SK-N-SH treated with all-trans-retinoic acid at 6 μM for 48 hours (cell line): ENCODE results near the gene FBN3.

Experiments
- ATAC-seq: fragments of 200-7000 bp; cut with Tn5 transposase; 3 replicates; pipeline ENCODE4 v1.9.1; 2020; ENCODE audit warnings: mild to moderate bottlenecking, moderate library complexity
- ARNTL ChIP-seq: fragments of 450-650 bp; formaldehyde crosslinking; IDR thresholded peaks from 2 replicates; pipeline ENCODE4 v1.5.0; 2020; ENCODE audit warnings: low read depth, mild to moderate bottlenecking, moderate library complexity, borderline replicate concordance
- BACH2 ChIP-seq: fragments of 250-450 bp; sonication (Bioruptor Pico); IDR thresholded peaks from 2 replicates; pipeline ENCODE4 v1.9.0; 2021; ENCODE audit warnings: mild to moderate bottlenecking, borderline replicate concordance
- CSDC2 ChIP-seq: fragments of 250-450 bp; sonication (Bioruptor Pico); IDR thresholded peaks from 2 replicates; pipeline ENCODE4 v1.5.0; 2020; ENCODE audit warnings: mild to moderate bottlenecking, moderate library complexity
- ESRRG ChIP-seq: fragments of 250-450 bp; sonication (Bioruptor Pico); IDR thresholded peaks from 2 replicates; pipeline ENCODE4 v1.6.1; 2021; ENCODE audit warnings: mild to moderate bottlenecking
- GLIS3 ChIP-seq: fragments of 250-450 bp; sonication (Bioruptor Pico); IDR thresholded peaks from 2 replicates; pipeline ENCODE4 v1.5.0; 2020; ENCODE audit warnings: mild to moderate bottlenecking, moderate library complexity
- OSR1 ChIP-seq: fragments of 250-450 bp; sonication (Bioruptor Pico); IDR thresholded peaks from 2 replicates; pipeline ENCODE4 v1.8.0; 2022; ENCODE audit warnings: moderate library complexity, mild to moderate bottlenecking, inconsistent platforms
- PPARA ChIP-seq: fragments of 250-450 bp; sonication (Bioruptor Pico); IDR thresholded peaks from 2 replicates; pipeline ENCODE4 v1.5.0; 2020; ENCODE audit warnings: mild to moderate bottlenecking, borderline replicate concordance
- RARB ChIP-seq: fragments of 250-450 bp; sonication (Bioruptor Pico); IDR thresholded peaks from 2 replicates; pipeline ENCODE4 v1.8.0; 2021; ENCODE audit warnings: mild to moderate bottlenecking, moderate library complexity
- SNAI2 ChIP-seq: fragments of 250-450 bp; sonication (Bioruptor Pico); IDR thresholded peaks from 2 replicates; pipeline ENCODE4 v1.5.0; 2020; ENCODE audit warnings: mild to moderate bottlenecking, moderate library complexity
- TCF4 ChIP-seq: fragments of 250-450 bp; sonication (Bioruptor Pico); IDR thresholded peaks from 2 replicates; pipeline ENCODE4 v1.8.0; 2021; ENCODE audit warnings: mild to moderate bottlenecking, moderate library complexity, borderline replicate concordance
- TOX ChIP-seq: fragments of 250-450 bp; sonication (Bioruptor Pico); IDR thresholded peaks from 2 replicates; pipeline ENCODE4 v1.8.0; 2021; ENCODE audit warnings: mild to moderate bottlenecking, moderate library complexity, borderline replicate concordance
- ZFP3 ChIP-seq: fragments of 250-450 bp; sonication (Bioruptor Pico); IDR thresholded peaks from 2 replicates; pipeline ENCODE4 v1.5.0; 2020; ENCODE audit warnings: mild to moderate bottlenecking, moderate library complexity
- ZNF565 ChIP-seq: fragments of 450-650 bp; formaldehyde crosslinking; conservative IDR thresholded peaks from 2 replicates; pipeline ENCODE4 v1.5.0; 2020; ENCODE audit warnings: low read depth, mild to moderate bottlenecking, moderate library complexity
- ZNF70 ChIP-seq: fragments of 450-650 bp; formaldehyde crosslinking; IDR thresholded peaks from 2 replicates; pipeline ENCODE4 v1.5.0; 2020; ENCODE audit warnings: mild to moderate bottlenecking, moderate library complexity
- ZNF8 ChIP-seq: fragments of 450-650 bp; formaldehyde crosslinking; IDR thresholded peaks from 2 replicates; pipeline ENCODE4 v1.5.0; 2020; ENCODE audit warnings: mild to moderate bottlenecking, moderate library complexity
- TF ChIP-seq, protein P1 (sequence below): fragments of 250-450 bp; sonication (Bioruptor Pico); IDR thresholded peaks from 2 replicates; pipeline ENCODE4 v1.8.0; 2020; ENCODE audit warnings: mild to moderate bottlenecking, moderate library complexity, borderline replicate concordance
- TF ChIP-seq, protein P2 (sequence below): fragments of 250-450 bp; sonication (Bioruptor Pico); IDR thresholded peaks from 2 replicates; pipeline ENCODE4 v1.8.0; 2021; ENCODE audit warnings: low read depth, mild to moderate bottlenecking, moderate library complexity, borderline replicate concordance
- TF ChIP-seq, protein P3 (sequence below): fragments of 250-450 bp; sonication (Bioruptor Pico); IDR thresholded peaks from 2 replicates; pipeline ENCODE4 v1.5.0; 2020; ENCODE audit warnings: mild to moderate bottlenecking, moderate library complexity
- TF ChIP-seq, protein P4 (sequence below): fragments of 250-450 bp; sonication (Bioruptor Pico); IDR thresholded peaks from 2 replicates; pipeline ENCODE4 v1.5.1; 2020; ENCODE audit warnings: low read depth, mild to moderate bottlenecking, moderate library complexity
- TF ChIP-seq, protein P5 (sequence below): fragments of 250-450 bp; sonication (Bioruptor Pico); IDR thresholded peaks from 2 replicates; pipeline ENCODE4 v1.5.1; 2021; ENCODE audit warnings: mild to moderate bottlenecking, moderate library complexity

Gene FBN3

DNA sequence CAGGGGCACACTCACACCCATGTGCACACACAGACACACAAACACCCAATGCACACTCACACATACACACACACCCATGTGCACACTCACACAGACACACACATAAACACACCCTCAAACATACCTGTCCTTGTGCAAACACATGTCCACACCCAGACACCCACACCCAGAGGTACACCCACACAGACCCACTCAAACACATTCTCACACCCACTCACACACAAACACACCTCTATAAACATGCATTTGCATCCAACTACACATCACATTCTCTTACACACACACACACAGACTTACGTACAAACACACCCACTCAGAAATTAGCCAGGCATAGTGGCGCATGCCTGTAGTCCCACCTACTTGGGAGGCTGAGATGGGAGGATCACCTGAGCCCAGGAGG is 31.4 kb downstream of the FBN3 start:
- TF ChIP-seq, protein P1, sequence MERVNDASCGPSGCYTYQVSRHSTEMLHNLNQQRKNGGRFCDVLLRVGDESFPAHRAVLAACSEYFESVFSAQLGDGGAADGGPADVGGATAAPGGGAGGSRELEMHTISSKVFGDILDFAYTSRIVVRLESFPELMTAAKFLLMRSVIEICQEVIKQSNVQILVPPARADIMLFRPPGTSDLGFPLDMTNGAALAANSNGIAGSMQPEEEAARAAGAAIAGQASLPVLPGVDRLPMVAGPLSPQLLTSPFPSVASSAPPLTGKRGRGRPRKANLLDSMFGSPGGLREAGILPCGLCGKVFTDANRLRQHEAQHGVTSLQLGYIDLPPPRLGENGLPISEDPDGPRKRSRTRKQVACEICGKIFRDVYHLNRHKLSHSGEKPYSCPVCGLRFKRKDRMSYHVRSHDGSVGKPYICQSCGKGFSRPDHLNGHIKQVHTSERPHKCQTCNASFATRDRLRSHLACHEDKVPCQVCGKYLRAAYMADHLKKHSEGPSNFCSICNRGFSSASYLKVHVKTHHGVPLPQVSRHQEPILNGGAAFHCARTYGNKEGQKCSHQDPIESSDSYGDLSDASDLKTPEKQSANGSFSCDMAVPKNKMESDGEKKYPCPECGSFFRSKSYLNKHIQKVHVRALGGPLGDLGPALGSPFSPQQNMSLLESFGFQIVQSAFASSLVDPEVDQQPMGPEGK, result no peak
- no peak for TF ChIP-seq GLIS3 (CRISPR knock-in tag)
- TF ChIP-seq SNAI2, result no peak
- TF ChIP-seq, protein P2, sequence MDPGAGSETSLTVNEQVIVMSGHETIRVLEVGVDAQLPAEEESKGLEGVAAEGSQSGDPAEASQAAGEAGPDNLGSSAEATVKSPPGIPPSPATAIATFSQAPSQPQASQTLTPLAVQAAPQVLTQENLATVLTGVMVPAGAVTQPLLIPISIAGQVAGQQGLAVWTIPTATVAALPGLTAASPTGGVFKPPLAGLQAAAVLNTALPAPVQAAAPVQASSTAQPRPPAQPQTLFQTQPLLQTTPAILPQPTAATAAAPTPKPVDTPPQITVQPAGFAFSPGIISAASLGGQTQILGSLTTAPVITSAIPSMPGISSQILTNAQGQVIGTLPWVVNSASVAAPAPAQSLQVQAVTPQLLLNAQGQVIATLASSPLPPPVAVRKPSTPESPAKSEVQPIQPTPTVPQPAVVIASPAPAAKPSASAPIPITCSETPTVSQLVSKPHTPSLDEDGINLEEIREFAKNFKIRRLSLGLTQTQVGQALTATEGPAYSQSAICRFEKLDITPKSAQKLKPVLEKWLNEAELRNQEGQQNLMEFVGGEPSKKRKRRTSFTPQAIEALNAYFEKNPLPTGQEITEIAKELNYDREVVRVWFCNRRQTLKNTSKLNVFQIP, result no peak
- ATAC-seq, result no peak

DNA sequence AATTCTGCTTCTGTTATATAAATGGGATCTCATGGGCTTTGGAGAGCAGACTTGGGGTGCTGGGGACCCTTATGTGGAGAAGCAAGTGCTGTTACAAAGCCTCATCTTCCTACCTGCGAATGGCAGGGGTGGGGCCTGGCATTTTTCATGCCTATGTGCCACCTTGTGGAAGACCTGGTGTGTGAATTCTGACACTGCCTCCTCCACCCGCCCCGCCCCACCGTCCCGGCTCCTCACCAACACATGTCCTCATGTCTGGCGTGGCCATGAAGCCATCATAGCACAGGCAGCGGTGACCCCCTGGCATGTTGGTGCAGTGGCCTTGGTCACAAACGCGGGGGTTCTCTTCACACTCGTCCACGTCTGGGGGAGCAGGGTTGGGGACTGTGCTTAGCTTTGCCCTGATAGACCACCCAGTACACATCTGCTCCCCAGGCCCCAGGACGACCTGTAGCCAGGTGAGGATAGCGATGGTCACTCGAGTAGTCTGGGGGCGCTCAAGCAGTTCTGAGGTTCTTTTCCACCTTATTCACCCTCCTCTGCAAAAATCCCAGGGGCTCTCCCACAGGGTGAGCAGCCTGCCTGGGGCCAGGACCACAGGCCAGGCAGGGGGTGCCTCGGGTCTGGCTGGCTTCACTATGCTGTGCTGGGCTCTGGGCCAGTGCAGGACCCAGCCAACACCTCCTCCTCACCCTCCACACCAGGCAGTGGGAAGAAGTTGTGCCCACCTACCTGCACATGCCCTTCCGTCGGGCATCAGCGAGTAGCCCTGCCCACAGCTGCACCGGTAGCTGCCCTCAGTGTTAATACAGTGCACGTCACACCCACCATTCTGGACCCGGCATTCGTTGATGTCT is 32.7 kb downstream of the FBN3 start:
- TF ChIP-seq SNAI2 (no peak), TCF4 (no peak), RARB (no peak), ZNF70 (no peak), ZNF565 (CRISPR knock-in tag) (no peak), ZNF8 (CRISPR knock-in tag) (no peak), ZFP3 (CRISPR knock-in tag) (no peak), GLIS3 (CRISPR knock-in tag) (no peak), PPARA (CRISPR knock-in tag) (no peak), CSDC2 (CRISPR knock-in tag) (no peak), ESRRG (CRISPR knock-in tag) (no peak), OSR1 (CRISPR knock-in tag) (no peak), ARNTL (CRISPR knock-in tag) (no peak), TOX (CRISPR knock-in tag) (no peak), BACH2 (no peak)
- TF ChIP-seq, protein P3, sequence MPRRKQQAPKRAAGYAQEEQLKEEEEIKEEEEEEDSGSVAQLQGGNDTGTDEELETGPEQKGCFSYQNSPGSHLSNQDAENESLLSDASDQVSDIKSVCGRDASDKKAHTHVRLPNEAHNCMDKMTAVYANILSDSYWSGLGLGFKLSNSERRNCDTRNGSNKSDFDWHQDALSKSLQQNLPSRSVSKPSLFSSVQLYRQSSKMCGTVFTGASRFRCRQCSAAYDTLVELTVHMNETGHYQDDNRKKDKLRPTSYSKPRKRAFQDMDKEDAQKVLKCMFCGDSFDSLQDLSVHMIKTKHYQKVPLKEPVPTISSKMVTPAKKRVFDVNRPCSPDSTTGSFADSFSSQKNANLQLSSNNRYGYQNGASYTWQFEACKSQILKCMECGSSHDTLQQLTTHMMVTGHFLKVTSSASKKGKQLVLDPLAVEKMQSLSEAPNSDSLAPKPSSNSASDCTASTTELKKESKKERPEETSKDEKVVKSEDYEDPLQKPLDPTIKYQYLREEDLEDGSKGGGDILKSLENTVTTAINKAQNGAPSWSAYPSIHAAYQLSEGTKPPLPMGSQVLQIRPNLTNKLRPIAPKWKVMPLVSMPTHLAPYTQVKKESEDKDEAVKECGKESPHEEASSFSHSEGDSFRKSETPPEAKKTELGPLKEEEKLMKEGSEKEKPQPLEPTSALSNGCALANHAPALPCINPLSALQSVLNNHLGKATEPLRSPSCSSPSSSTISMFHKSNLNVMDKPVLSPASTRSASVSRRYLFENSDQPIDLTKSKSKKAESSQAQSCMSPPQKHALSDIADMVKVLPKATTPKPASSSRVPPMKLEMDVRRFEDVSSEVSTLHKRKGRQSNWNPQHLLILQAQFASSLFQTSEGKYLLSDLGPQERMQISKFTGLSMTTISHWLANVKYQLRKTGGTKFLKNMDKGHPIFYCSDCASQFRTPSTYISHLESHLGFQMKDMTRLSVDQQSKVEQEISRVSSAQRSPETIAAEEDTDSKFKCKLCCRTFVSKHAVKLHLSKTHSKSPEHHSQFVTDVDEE (CRISPR knock-in tag), result no peak
- TF ChIP-seq, protein P4, sequence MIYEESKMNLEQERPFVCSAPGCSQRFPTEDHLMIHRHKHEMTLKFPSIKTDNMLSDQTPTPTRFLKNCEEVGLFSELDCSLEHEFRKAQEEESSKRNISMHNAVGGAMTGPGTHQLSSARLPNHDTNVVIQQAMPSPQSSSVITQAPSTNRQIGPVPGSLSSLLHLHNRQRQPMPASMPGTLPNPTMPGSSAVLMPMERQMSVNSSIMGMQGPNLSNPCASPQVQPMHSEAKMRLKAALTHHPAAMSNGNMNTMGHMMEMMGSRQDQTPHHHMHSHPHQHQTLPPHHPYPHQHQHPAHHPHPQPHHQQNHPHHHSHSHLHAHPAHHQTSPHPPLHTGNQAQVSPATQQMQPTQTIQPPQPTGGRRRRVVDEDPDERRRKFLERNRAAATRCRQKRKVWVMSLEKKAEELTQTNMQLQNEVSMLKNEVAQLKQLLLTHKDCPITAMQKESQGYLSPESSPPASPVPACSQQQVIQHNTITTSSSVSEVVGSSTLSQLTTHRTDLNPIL (CRISPR knock-in tag), result no peak
- TF ChIP-seq, protein P2, result no peak
- TF ChIP-seq, protein P5, sequence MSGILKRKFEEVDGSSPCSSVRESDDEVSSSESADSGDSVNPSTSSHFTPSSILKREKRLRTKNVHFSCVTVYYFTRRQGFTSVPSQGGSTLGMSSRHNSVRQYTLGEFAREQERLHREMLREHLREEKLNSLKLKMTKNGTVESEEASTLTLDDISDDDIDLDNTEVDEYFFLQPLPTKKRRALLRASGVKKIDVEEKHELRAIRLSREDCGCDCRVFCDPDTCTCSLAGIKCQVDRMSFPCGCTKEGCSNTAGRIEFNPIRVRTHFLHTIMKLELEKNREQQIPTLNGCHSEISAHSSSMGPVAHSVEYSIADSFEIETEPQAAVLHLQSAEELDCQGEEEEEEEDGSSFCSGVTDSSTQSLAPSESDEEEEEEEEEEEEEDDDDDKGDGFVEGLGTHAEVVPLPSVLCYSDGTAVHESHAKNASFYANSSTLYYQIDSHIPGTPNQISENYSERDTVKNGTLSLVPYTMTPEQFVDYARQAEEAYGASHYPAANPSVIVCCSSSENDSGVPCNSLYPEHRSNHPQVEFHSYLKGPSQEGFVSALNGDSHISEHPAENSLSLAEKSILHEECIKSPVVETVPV (CRISPR knock-in tag), result no peak
- no peak for ATAC-seq
